Sigmoid colon (tissue), 7 donors: ENCODE data around the gene CTNND2. TPM values are rescaled to one million over a fixed set of nuclear protein-coding genes. Genes with fewer than 3 reads are reported as not detected.

Source experiments
- DNase-seq: peaks from one replicate; pipeline ENCODE4 v3.0.0-alpha.2; 2019
- H3K27ac ChIP-seq, 4 donors: fragments of 200-600 bp; sonication (generic); one replicate each; pipeline ENCODE4 v1.5.1; 2016 to 2019; ENCODE audit warnings: mild to moderate bottlenecking in 1 of 4
- H3K27me3 ChIP-seq, 3 donors: fragments of 200-600 bp; sonication (generic); one replicate each; pipeline ENCODE4 v1.5.1; 2019; ENCODE audit warnings: mild to moderate bottlenecking in 1 of 3
- H3K36me3 ChIP-seq, 4 donors: fragments of 200-600 bp; sonication (generic); one replicate each; pipeline ENCODE4 v1.5.1; 2016 to 2019
- H3K4me1 ChIP-seq, 4 donors: fragments of 200-600 bp; sonication (generic); one replicate each; pipeline ENCODE4 v1.5.1; 2017 to 2019
- H3K4me3 ChIP-seq, 4 donors: fragments of 200-600 bp; sonication (generic); one replicate each; pipeline ENCODE4 v1.5.1; 2017 to 2019; ENCODE audit warnings: mild to moderate bottlenecking in 2 of 4, moderate library complexity in 1 of 4
- H3K9me3 ChIP-seq, 4 donors: fragments of 200-600 bp in 3 of 4; sonication (generic) in 3 of 4; one replicate each; pipeline versions ENCODE4 v1.5.1 to v1.6.1; 2013 to 2019
- CTCF ChIP-seq, 4 experiments: fragments of 450-650 bp in 3 of 4; fragments of 200-600 bp in 1 of 4; IDR thresholded peaks; one replicate each; pipeline ENCODE4 v1.5.1; 2016 to 2019; ENCODE audit warnings: antibody characterized with exemption in 4 of 4, mild to moderate bottlenecking in 3 of 4, moderate library complexity in 2 of 4
- EP300 ChIP-seq, 4 donors: sonication (generic); formaldehyde crosslinking; IDR thresholded peaks; one replicate each; pipeline ENCODE4 v1.6.1; 2017; ENCODE audit warnings: antibody characterized with exemption in 4 of 4
- POLR2A ChIP-seq, 2 donors: fragments of 450-650 bp; IDR thresholded peaks; one replicate each; pipeline ENCODE4 v1.6.1; 2016; ENCODE audit warnings: antibody characterized with exemption in 2 of 2, mild to moderate bottlenecking in 2 of 2, moderate library complexity in 2 of 2
- POLR2AphosphoS5 ChIP-seq, 4 donors: sonication (generic); formaldehyde crosslinking; IDR thresholded peaks; one replicate each; pipeline ENCODE4 v1.6.1; 2017; ENCODE audit warnings: antibody characterized with exemption in 4 of 4
- WGBS, 2 donors: extraction: QIAGEN DNeasy Blood & Tissue Kit; methylation state at CpG; one replicate each; pipeline ENCODE4 v1.1.7; 2013; 5-methylcytosine and 5-hydroxymethylcytosine counted together
- intact Hi-C: fragments of 100-400 bp; cut with DNase I; formaldehyde crosslinking; loops from one replicate; pipeline ENCODE4 v1.15.1; 2023
- polyA plus RNA-seq, 3 donors: library from polyadenylated mRNA; stranded (reverse); fragments of 200-250 nt; gene quantifications; one replicate each; pipeline ENCODE4 v1.2.3, GENCODE V29; 2013
- total RNA-seq, 4 donors: library from RNA; depleted of rRNA; stranded (reverse); fragments of >200 nt; gene quantifications; one replicate each; pipeline ENCODE4 v1.1.0, GENCODE V29; 2016
- donor health status: healthy with polysubstance abuse.
- donor health status: Bipolar disorder and iron deficiency.
- donor health status: healthy.

CTNND2 gene
- total and polyA plus RNA-seq, 7 donors: 0.36 to 2.5 (median 0.84) TPM; not detected in 1

DNA sequence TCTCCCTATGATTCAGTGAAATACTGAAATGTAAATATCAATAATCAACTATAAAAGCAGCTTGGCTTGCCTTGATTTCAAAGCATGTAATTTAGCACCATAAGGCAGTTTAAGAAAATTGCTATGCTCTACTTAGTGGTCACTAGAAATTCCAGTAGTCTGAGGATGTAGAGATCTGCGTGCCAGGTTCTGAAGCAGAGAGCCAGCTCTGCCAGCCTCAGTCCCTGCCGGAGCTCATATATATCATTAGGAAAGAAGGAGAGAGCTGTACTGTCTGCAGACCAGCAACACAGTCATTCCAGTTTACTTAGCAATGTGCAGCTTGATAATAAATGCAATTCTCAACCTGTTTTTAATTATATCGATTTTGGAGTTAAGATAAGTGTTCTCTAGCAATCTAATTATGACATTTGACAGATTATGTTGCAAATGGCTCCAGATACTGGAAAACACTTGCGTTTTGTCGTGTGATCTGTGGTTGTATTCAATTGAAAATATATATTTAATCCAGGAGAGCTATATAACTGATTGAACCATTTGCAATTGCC lies 540.5 kb downstream of the CTNND2 start:
- 85 to 88% methylated on average over 5 of the region's 5 CpGs for WGBS, 2 donors
- H3K36me3 ChIP-seq: no peaks in the 10 kb centered on the region

DNA sequence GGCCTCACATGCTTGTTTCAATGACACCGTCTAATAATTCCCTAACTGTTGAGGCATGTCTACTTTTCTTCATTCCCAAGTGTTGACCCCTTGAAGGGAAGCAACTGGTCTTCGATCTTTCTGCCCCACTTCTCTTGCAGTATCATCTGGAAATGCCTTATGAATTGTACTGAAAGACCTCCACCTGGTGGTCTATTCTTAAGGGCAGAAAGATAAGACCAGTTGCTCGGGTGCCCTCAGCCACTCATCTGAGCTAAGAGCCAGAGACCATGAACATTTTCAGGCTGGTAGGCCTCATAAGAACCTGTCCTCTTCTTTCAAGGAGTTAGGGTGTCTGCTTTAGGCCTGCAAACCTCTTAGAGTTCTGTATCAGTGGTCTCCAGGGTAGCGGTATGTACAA lies 542.5 kb downstream of the CTNND2 start:
- no peaks in the 10 kb centered on the region for H3K36me3 ChIP-seq
- WGBS, 2 donors: 68 to 87% methylated on average over 4 of the region's 4 CpGs
- H3K9me3 ChIP-seq: no peaks in the 10 kb centered on the region
- H3K4me1 ChIP-seq: no peaks in the 10 kb centered on the region
- no peak overlapping the region for H3K4me3 ChIP-seq
- DNase-seq: no peak
- intact Hi-C loops: no loop called here
- no peak overlapping the region for H3K27ac ChIP-seq
- no peaks in the 10 kb centered on the region for H3K27me3 ChIP-seq
- TF ChIP-seq POLR2AphosphoS5 (IDR thresholded peaks at IDR 0.05): no peak
- TF ChIP-seq POLR2A (IDR thresholded peaks at IDR 0.05): no peak
- no peak for TF ChIP-seq CTCF (IDR thresholded peaks at IDR 0.05)
- TF ChIP-seq EP300 (IDR thresholded peaks at IDR 0.05): no peak

More for the DNA sequence above, 540.5 kb downstream of the CTNND2 start:
- no peaks in the 10 kb centered on the region for H3K4me1 ChIP-seq
- no peak overlapping the region for H3K4me3 ChIP-seq
- no peak for DNase-seq
- no peaks in the 10 kb centered on the region for H3K27me3 ChIP-seq
- no peak overlapping the region for H3K27ac ChIP-seq
- TF ChIP-seq POLR2AphosphoS5 (IDR thresholded peaks at IDR 0.05) (no peak), CTCF (IDR thresholded peaks at IDR 0.05) (no peak), POLR2A (IDR thresholded peaks at IDR 0.05) (no peak), EP300 (IDR thresholded peaks at IDR 0.05) (no peak)
- intact Hi-C loops: no loop called here
- no peaks in the 10 kb centered on the region for H3K9me3 ChIP-seq

DNA sequence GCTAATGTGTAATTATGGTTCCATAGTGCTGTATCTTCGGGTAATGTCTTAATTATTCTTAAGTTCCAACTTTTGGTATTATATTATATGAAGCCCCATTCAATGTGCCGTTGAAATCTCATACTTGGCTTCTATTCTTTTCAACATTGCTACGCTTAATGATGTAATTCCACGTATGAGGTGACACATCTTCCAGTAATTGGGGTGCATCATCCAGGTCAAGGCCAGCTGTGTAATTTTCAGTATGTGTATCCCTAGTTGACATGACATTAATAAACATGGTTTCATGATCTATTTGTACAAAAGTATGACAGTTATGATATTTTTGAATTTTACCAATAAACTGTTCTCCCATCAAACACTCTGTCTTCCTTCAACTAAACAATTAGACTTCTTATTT lies 546.3 kb downstream of the CTNND2 start:
- no peaks in the 10 kb centered on the region for H3K27me3 ChIP-seq
- 71 to 75% methylated on average over 4 of the region's 4 CpGs for WGBS, 2 donors
- no peak overlapping the region for H3K4me3 ChIP-seq
- no peak for DNase-seq
- TF ChIP-seq POLR2AphosphoS5 (IDR thresholded peaks at IDR 0.05) (no peak), CTCF (IDR thresholded peaks at IDR 0.05) (no peak), POLR2A (IDR thresholded peaks at IDR 0.05) (no peak), EP300 (IDR thresholded peaks at IDR 0.05) (no peak)
- no peaks in the 10 kb centered on the region for H3K36me3 ChIP-seq
- H3K9me3 ChIP-seq: peaks cover 0 to 5% (median 0%) of the 10 kb centered on the region in 4 donors
- intact Hi-C loops: no loop called here
- H3K4me1 ChIP-seq: no peaks in the 10 kb centered on the region
- H3K27ac ChIP-seq: no peak overlapping the region

DNA sequence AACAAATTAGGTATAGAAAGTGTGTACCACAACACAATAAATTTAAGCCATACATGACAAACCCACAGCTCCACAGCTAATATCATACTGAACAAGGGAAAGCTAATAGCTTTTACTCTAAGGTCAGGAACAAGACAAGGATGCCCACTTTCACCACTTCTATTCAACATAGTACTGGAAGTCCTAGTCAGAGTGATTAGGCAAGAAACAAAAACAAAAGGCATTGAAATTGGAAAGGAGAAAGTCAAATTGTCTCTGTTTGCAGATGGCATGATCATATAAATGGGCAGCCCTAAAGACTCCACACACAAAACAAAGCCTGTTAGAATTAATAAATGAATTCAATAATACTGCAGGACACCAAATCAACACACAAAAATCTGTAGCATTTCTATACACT lies 548.8 kb downstream of the CTNND2 start:
- no peak for DNase-seq
- no peak overlapping the region for H3K4me3 ChIP-seq
- H3K4me1 ChIP-seq: no peaks in the 10 kb centered on the region
- no peaks in the 10 kb centered on the region for H3K36me3 ChIP-seq
- intact Hi-C loops: no loop called here
- TF ChIP-seq CTCF (IDR thresholded peaks at IDR 0.05) (no peak), POLR2AphosphoS5 (IDR thresholded peaks at IDR 0.05) (no peak), POLR2A (IDR thresholded peaks at IDR 0.05) (no peak), EP300 (IDR thresholded peaks at IDR 0.05) (no peak)
- H3K27me3 ChIP-seq: no peaks in the 10 kb centered on the region
- H3K27ac ChIP-seq: no peak overlapping the region
- H3K9me3 ChIP-seq: peaks cover 0 to 5% (median 0%) of the 10 kb centered on the region in 4 donors

GRCh38 chr5:11346336-11346735 lies 557.9 kb downstream of the CTNND2 start:
- Histone ChIP-seq H3K27ac (no peak overlapping the region), H3K9me3 (no peaks in the 10 kb centered on the region), H3K36me3 (no peaks in the 10 kb centered on the region), H3K27me3 (no peaks in the 10 kb centered on the region), H3K4me3 (no peak overlapping the region), H3K4me1 (no peaks in the 10 kb centered on the region)
- TF ChIP-seq EP300 (IDR thresholded peaks at IDR 0.05): no peak
- TF ChIP-seq POLR2A (IDR thresholded peaks at IDR 0.05): no peak
- TF ChIP-seq CTCF (IDR thresholded peaks at IDR 0.05): no peak
- TF ChIP-seq POLR2AphosphoS5 (IDR thresholded peaks at IDR 0.05): no peak
- DNase-seq: no peak
- intact Hi-C loops: no loop called here
- 87 to 92% methylated on average over 16 of the region's 16 CpGs for WGBS, 2 donors
